ENCODE results near the gene CPLX3.

Gene CPLX3

GRCh38 chr15:74826364-74826819 is at the start of gene CPLX3:
TSS of gene CPLX3 (plus strand) at chr15:74826627. CDS start at chr15:74826704, 77 bp downstream.
- TF ChIP-seq, protein P1, sequence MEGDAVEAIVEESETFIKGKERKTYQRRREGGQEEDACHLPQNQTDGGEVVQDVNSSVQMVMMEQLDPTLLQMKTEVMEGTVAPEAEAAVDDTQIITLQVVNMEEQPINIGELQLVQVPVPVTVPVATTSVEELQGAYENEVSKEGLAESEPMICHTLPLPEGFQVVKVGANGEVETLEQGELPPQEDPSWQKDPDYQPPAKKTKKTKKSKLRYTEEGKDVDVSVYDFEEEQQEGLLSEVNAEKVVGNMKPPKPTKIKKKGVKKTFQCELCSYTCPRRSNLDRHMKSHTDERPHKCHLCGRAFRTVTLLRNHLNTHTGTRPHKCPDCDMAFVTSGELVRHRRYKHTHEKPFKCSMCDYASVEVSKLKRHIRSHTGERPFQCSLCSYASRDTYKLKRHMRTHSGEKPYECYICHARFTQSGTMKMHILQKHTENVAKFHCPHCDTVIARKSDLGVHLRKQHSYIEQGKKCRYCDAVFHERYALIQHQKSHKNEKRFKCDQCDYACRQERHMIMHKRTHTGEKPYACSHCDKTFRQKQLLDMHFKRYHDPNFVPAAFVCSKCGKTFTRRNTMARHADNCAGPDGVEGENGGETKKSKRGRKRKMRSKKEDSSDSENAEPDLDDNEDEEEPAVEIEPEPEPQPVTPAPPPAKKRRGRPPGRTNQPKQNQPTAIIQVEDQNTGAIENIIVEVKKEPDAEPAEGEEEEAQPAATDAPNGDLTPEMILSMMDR (conservative IDR thresholded peaks at IDR 0.05) = no peak
- H3K27ac ChIP-seq = no peak within 1 kb of the TSS

- no peak overlapping the region for H3K27ac ChIP-seq
- TF ChIP-seq, protein P1 (conservative IDR thresholded peaks at IDR 0.05) = no peak
These were observed 49.3 kb upstream of the CPLX3 start for GRCh38 chr15:74776821-74777768.

DNA sequence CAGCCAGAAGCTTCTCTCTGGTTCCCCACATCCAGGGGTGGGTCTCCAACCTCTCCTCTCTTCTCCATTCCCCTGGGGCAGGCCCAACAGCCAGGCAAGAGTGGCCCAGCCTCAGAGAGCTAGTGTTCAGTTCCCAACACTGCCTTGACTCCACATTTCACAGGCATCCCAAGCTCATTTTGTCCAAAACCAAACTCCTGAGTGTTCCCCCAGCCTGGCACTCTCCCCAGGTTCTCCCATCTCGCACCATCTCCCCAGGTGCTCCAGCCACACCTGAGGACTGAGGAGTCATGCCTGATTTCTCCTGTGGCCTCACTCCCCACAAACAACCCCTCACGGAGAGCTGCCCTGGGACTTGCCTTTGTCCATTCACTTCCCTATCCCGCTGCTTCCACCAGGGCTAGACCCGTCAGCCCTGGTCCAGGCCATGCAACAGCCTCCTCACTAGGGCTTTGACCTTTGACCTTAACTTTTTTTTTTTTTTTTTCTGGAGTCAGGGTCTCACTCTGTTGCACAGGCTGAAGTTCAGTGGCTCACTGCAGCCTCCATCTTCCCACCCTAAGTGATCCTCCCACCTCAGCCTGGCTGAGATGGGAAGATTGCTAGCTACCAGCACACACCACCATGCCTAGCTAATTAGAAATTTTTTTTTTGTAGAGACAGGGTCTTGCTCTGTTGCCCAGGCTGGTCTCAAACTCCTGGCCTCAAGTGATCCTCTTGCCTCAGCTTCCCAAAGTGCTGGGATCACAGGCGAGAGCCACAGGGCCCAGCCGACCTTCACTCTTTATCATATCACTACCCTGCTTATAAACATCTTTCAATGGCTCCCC is 48.4 kb upstream of the CPLX3 start:
- TF ChIP-seq, protein P1 (conservative IDR thresholded peaks at IDR 0.05) = no peak
- H3K27ac ChIP-seq = no peak overlapping the region

DNA sequence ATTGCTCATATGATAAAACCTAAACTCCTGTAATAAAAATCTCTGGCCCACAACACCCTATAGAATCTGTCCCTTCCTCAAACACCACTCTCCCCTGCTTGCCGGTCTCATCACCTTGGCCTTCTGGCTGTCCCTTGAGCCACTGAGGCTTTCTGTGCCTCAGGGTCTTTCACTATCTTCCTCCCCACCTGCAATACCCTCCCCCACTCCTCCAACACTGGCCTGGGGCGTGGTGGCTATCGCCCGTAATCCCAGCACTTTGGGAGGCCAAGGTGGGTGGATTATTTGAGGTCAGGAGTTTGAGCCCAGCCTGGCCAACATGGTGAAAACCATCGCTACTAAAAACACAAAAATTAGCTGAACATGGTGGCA is 47.8 kb upstream of the CPLX3 start:
- TF ChIP-seq, protein P1 (conservative IDR thresholded peaks at IDR 0.05) = no peak
- peak overlapping the region; percentile 5; the same call in 1 of the 2 replicates for H3K27ac ChIP-seq

GRCh38 chr15:74779162-74779648 is 47.2 kb upstream of the CPLX3 start:
- TF ChIP-seq, protein P1 (conservative IDR thresholded peaks at IDR 0.05) = no peak
- H3K27ac ChIP-seq = peak overlapping the region; percentile 5

DNA sequence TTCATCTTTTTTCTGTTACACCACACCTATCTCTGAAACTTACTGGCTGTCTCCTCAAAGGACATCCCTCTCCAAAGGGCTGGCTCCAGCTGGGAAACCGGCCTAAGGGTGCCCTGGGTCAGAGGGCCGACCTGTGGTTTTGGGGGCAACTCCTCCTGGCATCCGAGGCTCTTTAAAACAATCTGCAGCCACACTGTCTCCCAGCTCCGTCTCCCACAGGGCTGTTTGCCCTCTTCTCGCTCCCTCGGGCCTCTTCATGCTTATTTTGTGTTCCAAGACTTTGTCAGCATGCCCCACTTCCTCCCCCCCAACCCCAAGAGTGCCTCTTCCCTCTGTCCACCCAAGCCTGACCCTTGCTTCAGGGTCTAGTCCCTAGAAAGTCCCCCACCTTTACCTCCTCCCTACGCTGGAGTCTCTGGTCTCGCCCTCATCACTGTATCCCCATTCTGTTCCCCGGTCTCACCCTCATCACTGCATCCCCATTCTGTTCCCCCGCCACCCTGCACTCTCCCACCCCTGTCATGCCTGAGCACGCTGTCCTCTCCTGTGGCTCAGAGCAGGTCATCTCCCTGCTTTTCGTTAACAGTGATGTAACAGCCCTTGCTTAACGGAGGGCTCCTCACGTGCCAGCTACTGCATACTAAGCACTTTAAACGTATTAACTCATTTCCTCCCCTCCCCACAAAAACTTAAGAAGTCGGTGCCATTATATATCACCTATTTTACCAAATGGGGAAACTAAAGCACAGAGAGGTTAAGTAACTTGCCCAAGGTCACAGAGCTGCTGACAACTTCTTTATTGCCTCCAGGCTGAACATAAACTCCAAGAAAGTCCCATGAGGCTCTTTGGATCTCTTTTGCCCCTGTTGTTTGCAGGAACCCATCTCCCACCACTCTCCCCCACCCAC is 45.6 kb upstream of the CPLX3 start:
- peak overlapping the region; percentile 97; the same call in 1 of the 2 replicates for H3K27ac ChIP-seq
- TF ChIP-seq, protein P1 (conservative IDR thresholded peaks at IDR 0.05) = no peak

Measured in VCaP (cell line).